GM12801 (cell line): ENCODE data around the gene PDE4B.

Experiments
- CTCF ChIP-seq: IDR thresholded peaks from one replicate; pipeline ENCODE4 v1.5.1; 2011; ENCODE audit warnings: control low read depth; ENCODE audit not compliant: insufficient read length; ENCODE audit errors: extremely low read depth

Gene PDE4B

GRCh38 chr1:66069976-66070876 lies 277.5 kb downstream of the PDE4B start:
- TF ChIP-seq CTCF = no peak

GRCh38 chr1:66073388-66073787 lies 280.7 kb downstream of the PDE4B start:
- TF ChIP-seq CTCF = no peak

GRCh38 chr1:66074147-66074546 lies 281.5 kb downstream of the PDE4B start:
- TF ChIP-seq CTCF = no peak

GRCh38 chr1:66078412-66078811 lies 285.7 kb downstream of the PDE4B start:
- no peak for TF ChIP-seq CTCF

- TF ChIP-seq CTCF = no peak
Observed at GRCh38 chr1:66083003-66083402, 290.3 kb downstream of the PDE4B start.

- no peak for TF ChIP-seq CTCF
Observed at GRCh38 chr1:66084442-66084841, 291.7 kb downstream of the PDE4B start.

- TF ChIP-seq CTCF = no peak
Observed at GRCh38 chr1:66085600-66085999, 292.9 kb downstream of the PDE4B start.
